GM21825 (cell line): ENCODE measurements around the gene CHKB.

ENCODE experiments used
- ATAC-seq: cut with Tn5 transposase; IDR thresholded peaks from one replicate; pipeline ENCODE4 v1.9.1; 2021; ENCODE audit warnings: mild to moderate bottlenecking, moderate library complexity; ENCODE audit not compliant: unreplicated experiment

Gene CHKB

DNA sequence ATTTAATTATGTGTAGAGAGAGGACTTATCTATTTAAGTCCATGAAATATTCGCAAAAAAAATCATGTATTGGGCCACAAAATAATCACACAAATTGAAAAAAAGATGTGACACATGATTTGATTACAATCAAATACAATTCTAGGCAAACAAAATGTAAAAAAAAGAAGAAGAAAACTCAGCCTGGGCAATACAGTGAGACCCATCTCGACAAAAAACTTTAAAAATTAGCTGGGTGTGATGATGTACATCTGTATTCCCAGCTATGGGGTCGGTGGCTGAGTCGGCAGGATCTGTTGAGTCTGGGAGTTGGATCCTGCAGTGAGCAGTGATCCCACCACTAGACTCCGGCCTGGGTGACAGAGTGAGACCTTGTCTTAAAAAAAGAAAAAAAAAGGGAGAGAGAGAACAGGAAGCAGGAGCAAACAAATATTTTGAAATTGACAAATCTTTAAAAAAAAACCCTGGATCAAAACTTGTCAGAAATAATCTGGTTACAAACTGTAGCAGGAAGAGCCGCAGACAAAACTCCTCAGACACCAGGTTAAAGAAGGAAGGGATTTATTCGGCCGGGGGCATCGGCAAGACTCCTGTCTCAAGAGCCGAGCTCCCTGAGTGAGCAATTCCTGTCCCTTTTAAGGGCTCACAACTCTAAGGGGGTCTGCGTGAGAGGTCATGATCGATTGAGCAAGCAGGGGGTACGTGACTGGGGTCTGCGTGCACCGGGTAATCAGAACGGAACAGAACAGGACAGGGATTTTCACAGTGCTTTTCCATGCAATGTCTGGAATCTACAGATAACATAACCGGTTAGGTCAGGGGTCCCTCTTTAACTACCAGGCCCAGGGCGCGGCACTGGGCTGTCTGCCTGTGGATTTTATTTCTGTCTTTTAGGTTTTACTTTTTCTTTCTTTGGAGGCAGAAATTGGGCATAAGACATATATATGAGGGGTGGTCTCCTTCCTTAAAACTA, 49.5 kb downstream of the CHKB start:
- no peak for ATAC-seq

DNA sequence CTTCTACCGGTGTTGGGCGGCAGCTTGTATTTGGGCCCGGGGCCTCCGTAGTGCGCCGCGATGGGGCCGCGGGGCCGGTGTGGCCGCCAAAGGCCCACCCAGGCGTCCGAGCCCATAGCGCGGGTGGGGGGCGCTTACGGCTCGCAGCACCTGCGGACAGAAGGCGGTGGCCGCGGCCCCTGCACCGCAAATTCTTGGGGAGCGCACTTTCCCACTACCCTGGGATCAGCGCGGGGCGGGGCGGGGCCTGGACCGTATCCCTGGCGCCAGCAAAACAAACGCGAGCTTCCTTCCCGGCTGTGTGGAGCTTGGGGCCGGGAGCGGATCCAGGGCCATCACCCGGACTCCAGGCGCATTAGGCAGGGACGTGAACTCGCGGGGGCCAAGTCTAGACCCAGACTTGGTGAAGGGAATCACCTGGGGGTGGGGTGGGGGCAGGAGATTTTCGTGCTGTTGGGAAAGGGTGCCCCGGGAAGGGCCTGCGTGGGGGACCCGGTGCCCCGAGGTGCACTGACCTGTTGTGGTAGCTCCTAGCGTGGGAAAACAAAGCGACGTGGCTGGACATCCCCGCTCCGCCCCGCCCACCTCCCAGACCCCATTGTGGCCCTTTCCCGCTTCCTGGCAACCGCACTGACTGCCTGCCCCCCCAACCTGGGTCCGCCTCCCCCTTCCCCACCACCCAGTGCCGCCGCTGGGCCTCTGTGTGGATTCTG, 50.5 kb downstream of the CHKB start:
- no peak for ATAC-seq

DNA sequence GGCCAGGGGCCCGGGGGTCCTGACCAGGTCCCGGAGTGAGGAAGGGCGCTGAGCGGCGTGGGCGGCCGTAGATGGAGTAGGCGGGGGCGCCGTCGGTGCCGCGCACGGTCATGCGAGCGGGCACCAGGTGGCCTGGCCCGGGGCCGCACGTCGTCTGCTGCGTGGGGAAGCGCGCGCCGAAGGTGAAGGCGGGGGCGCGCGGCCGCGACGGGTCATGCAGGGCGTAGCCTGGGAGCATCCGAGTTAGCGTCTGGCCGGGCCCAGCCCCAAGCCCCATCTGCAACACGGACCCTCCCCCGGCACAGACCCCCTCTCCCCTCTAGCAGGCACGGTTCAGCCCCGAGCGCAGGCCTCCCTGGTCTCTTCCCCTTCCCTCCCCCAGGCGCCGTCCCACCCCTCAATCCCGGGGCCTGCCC, 51.1 kb downstream of the CHKB start:
- no peak for ATAC-seq

DNA sequence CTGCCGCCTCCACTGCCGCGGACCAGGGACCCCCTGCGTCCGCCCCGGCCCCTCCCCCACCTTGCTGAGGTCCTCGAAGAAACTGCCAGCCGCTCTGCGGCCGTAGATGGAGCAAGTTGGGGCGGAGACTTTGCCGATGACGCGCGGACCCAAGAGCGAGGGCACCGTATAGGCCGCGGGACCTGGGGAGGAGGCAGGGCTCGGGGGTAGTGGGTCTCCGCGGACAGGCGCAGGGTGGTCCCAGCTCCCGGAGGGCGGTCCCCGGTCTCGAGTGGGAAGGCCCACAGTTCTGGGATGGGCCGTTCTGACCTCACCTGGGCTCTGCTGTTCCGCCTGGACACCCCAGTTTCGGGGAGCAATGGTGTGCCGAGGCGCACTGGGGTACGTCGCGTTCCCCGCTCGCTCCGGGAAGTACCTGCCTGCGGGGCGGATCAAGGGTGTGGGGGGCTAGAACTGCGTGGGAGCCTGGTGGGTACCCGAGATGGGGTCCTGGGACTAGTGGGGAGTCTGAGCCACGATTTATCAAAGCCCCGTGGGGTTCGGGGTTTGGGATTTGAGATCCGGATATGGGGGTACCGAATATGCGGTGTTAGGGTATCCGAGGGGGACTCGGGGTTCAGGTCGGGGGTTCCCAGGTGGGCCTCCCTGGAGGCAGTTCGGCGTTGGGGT, 51.6 kb downstream of the CHKB start:
- peak; percentile 18 for ATAC-seq

DNA sequence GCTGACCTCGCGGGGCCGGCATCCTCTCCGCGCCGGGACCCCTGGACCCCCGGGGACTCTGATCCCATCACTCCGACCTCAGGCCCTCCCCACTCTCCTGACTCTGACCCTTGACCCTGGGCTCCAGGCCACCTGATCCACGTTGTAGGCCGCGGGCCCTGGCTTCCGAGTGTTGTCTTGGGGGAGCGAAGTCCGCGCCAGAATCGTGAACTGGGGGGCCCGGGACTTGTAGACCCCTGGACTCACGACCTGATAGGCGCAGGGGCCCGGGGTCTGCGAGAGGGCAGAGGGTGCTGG, 52.1 kb downstream of the CHKB start:
- ATAC-seq, result no peak

DNA sequence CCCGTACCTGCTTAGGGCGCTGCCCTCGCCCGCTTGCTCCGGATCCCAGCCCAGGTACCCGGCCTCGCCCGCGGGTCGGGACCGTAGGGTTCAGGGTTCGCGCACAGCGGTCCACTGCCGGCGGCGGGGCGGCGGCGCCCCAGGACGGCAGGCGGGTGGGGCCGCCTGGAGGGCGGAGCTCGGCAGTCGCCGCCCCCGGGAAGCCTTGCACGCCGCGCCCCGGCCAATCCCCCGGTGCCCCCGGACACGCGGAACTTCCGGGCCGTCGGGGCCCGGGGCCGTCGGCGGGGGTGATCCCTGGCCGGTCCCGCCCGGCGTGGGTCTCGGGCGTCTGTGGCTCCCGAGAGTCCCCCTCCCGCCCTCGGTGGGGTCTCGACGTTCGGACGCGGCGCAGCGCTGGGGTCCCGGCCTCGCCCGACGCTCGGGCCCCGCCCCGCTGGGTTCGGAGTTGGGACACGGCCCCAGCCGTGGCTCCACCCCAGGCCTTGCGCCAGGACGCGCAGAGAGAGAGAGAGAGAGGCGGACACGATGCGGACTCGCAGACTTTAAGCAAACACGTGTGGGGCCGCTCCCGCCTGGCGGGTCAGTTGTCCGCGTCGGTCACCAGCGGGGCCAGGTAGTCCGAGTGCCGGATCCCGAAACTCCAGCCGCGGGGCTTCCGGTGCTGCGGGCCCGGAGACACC, 52.6 kb downstream of the CHKB start, which contains the start of gene TYMP:
TSS of gene TYMP (minus strand) at position 116 of the 683 bp plus-strand sequence. CDS start 303 bp downstream, outside the sequence.
- ATAC-seq, result no peak

DNA sequence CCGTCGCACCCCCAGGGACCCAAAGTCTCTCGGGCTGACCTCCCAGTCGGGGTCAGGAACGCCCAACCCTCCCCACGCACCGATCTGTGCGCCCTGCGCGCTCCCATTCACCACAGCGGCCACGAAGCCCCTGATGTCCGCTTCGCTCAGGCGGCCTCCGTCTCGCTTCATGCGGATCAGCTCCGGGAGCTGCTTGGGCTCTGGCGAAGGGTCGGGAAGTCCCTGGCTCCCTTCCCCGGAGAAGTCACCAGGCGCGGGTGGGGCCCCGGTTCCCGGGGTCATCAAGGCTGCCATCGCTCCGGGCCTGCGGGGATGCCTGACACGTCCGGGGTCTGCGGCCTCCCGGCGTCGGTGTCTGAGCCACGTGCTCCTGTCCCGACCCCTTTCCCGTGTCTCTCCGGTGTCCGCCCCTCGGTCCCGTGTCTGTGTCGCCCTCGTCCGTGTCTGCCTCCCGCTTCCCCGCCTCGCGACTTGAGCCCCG, 53.2 kb downstream of the CHKB start:
- no peak for ATAC-seq
